A549 (cell line): ENCODE data around the gene OSCAR.

Source experiments
- EP300 ChIP-seq, 2 experiments: fragments of >200 bp; sonication (Bioruptor Twin); formaldehyde crosslinking; IDR thresholded peaks; 2 replicates in 1 of 2; 3 replicates in 1 of 2; pipeline ENCODE4 v1.6.1; 2016 to 2017
- MYC ChIP-seq: IDR thresholded peaks from 2 replicates; pipeline ENCODE4 v1.6.1; 2012; ENCODE audit warnings: mild to moderate bottlenecking, inconsistent platforms, low read length, improper control_type of control experiment, borderline replicate concordance
- POLR2A ChIP-seq: IDR thresholded peaks from 2 replicates; pipeline ENCODE4 v1.6.1; 2012; ENCODE audit warnings: mild to moderate bottlenecking, low read length
- RARB ChIP-seq: fragments of 250-450 bp; sonication (Bioruptor Pico); IDR thresholded peaks from 2 replicates; pipeline ENCODE4 v1.8.0; 2021; ENCODE audit warnings: mild to moderate bottlenecking, moderate library complexity
- TF ChIP-seq, protein P1 (sequence below): fragments of >200 bp; sonication (Bioruptor Twin); formaldehyde crosslinking; IDR thresholded peaks from 3 replicates; pipeline ENCODE4 v1.5.1; 2016

DNA sequence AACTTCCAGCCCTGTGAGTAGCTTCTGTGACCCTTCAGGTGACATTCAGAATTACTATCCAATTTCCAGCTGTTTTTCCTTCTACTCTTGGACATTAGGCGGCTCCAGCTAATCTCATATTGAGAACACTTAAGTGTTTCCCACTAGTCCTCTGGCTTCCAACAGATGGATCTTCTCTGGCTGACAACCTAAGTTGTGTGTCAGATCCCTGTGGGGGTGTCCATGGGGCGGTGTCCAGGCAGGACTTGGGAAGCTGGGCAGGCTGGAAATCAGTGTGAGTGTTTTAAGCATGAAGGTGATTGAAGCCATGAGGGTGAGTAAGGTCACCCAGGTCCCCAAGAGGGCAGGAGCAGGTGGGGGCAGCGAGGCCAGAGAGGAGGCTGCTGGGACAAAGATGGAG, 47.1 kb upstream of the OSCAR start:
- TF ChIP-seq RARB (no peak), MYC (no peak), EP300 (IDR thresholded peaks at IDR 0.05) (no peak), POLR2A (no peak)
- TF ChIP-seq, protein P1, sequence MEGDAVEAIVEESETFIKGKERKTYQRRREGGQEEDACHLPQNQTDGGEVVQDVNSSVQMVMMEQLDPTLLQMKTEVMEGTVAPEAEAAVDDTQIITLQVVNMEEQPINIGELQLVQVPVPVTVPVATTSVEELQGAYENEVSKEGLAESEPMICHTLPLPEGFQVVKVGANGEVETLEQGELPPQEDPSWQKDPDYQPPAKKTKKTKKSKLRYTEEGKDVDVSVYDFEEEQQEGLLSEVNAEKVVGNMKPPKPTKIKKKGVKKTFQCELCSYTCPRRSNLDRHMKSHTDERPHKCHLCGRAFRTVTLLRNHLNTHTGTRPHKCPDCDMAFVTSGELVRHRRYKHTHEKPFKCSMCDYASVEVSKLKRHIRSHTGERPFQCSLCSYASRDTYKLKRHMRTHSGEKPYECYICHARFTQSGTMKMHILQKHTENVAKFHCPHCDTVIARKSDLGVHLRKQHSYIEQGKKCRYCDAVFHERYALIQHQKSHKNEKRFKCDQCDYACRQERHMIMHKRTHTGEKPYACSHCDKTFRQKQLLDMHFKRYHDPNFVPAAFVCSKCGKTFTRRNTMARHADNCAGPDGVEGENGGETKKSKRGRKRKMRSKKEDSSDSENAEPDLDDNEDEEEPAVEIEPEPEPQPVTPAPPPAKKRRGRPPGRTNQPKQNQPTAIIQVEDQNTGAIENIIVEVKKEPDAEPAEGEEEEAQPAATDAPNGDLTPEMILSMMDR = no peak
